GM18951 (cell line): Measurements from ENCODE around the gene RNASEL.

Experiments
- POLR2A ChIP-seq: IDR thresholded peaks from 4 replicates; pipeline ENCODE4 v1.6.1; 2011; ENCODE audit warnings: mild to moderate bottlenecking; ENCODE audit not compliant: insufficient read length, insufficient read depth; ENCODE audit errors: extremely low read depth
- in situ Hi-C: fragments of 300-500 bp; cut with MboI; formaldehyde crosslinking; loops from one replicate; pipeline ENCODE4 v1.12.0; 2022; ENCODE audit warnings: low sequenced_read_pairs, mixed read lengths, inconsistent platforms; ENCODE audit not compliant: unreplicated experiment

The RNASEL gene

GRCh38 chr1:182614796-182615454 lies 25.9 kb upstream of the RNASEL start:
- in situ Hi-C loops: no loop called here

GRCh38 chr1:182611787-182612186 lies 22.7 kb upstream of the RNASEL start:
- in situ Hi-C loops: no loop called here
- TF ChIP-seq POLR2A: no peak

More at GRCh38 chr1:182614796-182615454, 25.9 kb upstream of the RNASEL start:
- peak; percentile 67 for TF ChIP-seq POLR2A

- in situ Hi-C loops: no loop called here
- TF ChIP-seq POLR2A: no peak
These were observed 22.3 kb upstream of the RNASEL start for GRCh38 chr1:182611326-182611725.

GRCh38 chr1:182610606-182611194 lies 21.6 kb upstream of the RNASEL start:
- TF ChIP-seq POLR2A: no peak
- in situ Hi-C loops: no loop called here

GRCh38 chr1:182608845-182609610 lies 20.0 kb upstream of the RNASEL start:
- in situ Hi-C loops: no loop called here
- no peak for TF ChIP-seq POLR2A

- in situ Hi-C loops: no loop called here
- no peak for TF ChIP-seq POLR2A
These were observed 19.2 kb upstream of the RNASEL start for GRCh38 chr1:182608236-182608635.

GRCh38 chr1:182607566-182607965 lies 18.5 kb upstream of the RNASEL start:
- in situ Hi-C loops: no loop called here
- TF ChIP-seq POLR2A: no peak

GRCh38 chr1:182604175-182605164 lies 15.4 kb upstream of the RNASEL start, which contains the start of gene RGS16:
RGS16 (minus strand) TSS chr1:182604389; CDS start chr1:182604259, 130 bp downstream.
- in situ Hi-C loops: no loop called here
- TF ChIP-seq POLR2A: peak; percentile 99

GRCh38 chr1:182603646-182604174 lies 14.7 kb upstream of the RNASEL start:
- no peak for TF ChIP-seq POLR2A
- in situ Hi-C loops: no loop called here

GRCh38 chr1:182602935-182603645 lies 14.0 kb upstream of the RNASEL start:
- no peak for TF ChIP-seq POLR2A
- in situ Hi-C loops: no loop called here

- in situ Hi-C loops: no loop called here
- no peak for TF ChIP-seq POLR2A
These were observed 12.9 kb upstream of the RNASEL start for GRCh38 chr1:182601913-182602312.

- no peak for TF ChIP-seq POLR2A
- in situ Hi-C loops: no loop called here
These were observed 12.3 kb upstream of the RNASEL start for GRCh38 chr1:182601416-182601786.
